Measurements from ENCODE around the gene C20orf202. TPM values are rescaled to one million over a fixed set of nuclear protein-coding genes. Genes with fewer than 3 reads are reported as not detected.

The C20orf202 gene
- total RNA-seq, 1 donor from 2014 or later, result not detected

DNA sequence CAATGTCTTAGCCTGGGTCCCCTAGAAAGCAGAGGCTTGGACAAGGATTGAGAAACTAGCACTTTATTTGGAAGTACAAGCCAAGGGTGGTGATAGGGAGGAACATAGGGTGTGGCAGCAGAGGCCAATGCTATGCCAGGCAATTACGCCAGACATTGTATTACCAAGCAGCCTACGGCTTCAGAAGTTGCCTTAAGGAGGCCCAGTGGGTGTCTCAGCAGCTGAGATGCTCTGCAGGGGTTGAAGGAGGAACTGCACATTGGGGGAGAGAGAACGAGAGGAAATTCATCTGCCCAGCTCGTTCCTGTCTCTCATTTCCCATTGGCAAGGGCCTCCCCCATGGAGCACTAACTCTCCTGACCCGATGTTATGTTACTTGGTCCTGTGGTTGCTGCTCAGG lies 859 bp downstream of the C20orf202 start:
- H3K4me1 Mint-ChIP-seq (ENCODE audit: low read depth), result peaks cover 10% of the 10 kb centered on the region
- no peak for DNase-seq (ENCODE audit: low spot score)
- no peak overlapping the region for H3K27ac Mint-ChIP-seq
- H3K9me3 Mint-ChIP-seq, result no peaks in the 10 kb centered on the region
- H3K36me3 Mint-ChIP-seq (ENCODE audit: low read depth), result no peaks in the 10 kb centered on the region
- H3K27me3 Mint-ChIP-seq (ENCODE audit: insufficient read depth), result peaks cover 8% of the 10 kb centered on the region
- no peak overlapping the region for H3K4me3 Mint-ChIP-seq
- intact Hi-C loops (cut with micrococcal nuclease), result no loop called here

DNA sequence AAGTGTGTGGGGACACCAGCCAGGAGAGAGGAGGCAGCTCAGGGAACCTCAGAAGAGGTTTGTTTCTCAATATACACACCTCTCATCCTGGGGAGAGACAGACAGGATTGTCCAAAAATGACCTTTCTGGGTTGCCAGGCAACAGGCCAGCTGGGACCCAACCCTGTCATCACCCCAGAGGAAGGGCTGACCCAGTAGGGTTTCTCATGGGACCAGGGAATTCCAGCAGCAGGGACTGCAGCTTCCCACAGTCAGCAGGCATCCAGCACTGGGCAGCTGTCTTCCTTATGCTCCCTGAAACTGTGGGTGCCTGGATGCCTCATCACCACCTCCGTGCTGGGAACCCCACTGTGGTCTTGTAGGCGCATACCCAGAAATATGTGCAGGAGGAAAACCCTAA lies 1.3 kb downstream of the C20orf202 start:
- no peaks in the 10 kb centered on the region for H3K36me3 Mint-ChIP-seq (ENCODE audit: low read depth)
- H3K4me1 Mint-ChIP-seq (ENCODE audit: low read depth), result peaks cover 10% of the 10 kb centered on the region
- H3K27me3 Mint-ChIP-seq (ENCODE audit: insufficient read depth), result peaks cover 9% of the 10 kb centered on the region
- no peak overlapping the region for H3K4me3 Mint-ChIP-seq
- no peak overlapping the region for H3K27ac Mint-ChIP-seq
- intact Hi-C loops (cut with micrococcal nuclease), result no loop called here
- H3K9me3 Mint-ChIP-seq, result no peaks in the 10 kb centered on the region
- no peak for DNase-seq (ENCODE audit: low spot score)

DNA sequence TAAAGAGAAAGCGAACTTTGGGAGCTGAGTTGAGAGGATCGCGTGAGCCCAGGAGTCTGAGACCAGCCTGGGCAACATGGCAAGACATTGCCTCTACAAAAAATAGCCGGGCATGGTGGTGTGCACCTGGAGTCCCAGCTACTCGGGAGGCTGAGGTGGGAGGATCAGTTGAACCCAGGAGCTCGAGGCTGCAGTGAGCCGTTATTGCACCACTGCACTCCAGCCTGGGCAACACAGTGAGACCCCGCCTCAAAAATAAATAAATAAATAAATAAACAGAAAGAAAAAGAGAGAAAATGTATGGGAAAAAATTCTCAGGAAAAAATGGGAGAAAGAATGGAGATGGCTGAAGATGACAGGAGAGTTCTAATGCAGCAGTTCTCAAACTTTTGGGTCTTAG lies 2.5 kb downstream of the C20orf202 start:
- Mint-ChIP-seq H3K27ac (no peak overlapping the region), H3K9me3 (no peaks in the 10 kb centered on the region), H3K36me3 (ENCODE audit: low read depth) (no peaks in the 10 kb centered on the region), H3K4me1 (ENCODE audit: low read depth) (no peaks in the 10 kb centered on the region), H3K27me3 (ENCODE audit: insufficient read depth) (peaks cover 14% of the 10 kb centered on the region), H3K4me3 (no peak overlapping the region)
- intact Hi-C loops (cut with micrococcal nuclease), result no loop called here
- no peak for DNase-seq (ENCODE audit: low spot score)

DNA sequence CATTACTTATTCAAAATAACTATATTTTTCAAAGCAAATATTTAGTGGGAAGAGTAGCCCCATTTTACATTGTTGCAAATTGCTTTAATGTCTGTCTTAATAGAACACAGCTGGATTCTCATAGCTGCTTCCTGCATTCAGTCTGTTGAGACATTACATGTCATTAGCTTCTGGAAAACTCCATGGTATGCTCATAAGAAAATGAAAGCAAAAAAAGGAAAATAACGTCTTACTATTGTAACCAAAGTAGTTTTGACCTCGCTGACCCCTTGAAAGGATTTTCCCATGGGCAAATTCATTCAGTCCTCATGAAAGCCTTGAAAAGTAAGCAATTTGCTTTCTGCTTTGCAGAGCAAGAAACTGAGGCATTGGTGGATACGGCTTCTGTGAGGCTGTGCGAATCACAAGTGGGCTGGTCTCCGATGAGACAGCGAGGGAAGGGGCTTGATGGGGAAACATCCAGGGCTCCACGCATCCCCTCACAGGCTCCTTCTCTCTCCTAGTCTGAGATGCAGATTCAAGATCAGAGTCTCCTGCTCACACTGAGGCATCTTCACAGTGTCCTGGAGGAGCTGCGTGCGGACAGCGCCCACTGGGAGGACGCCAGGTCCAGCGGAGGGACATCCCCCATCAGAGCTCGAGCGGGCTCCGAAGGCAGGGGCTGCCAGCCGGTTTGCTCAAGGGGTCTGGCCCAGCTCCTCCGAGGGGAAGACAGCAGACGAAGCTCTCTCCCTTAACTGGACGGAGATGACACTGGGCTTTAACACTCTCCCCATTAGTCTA lies 3.3 kb downstream of the C20orf202 start:
- Mint-ChIP-seq H3K27me3 (ENCODE audit: insufficient read depth) (peaks cover 14% of the 10 kb centered on the region), H3K36me3 (ENCODE audit: low read depth) (no peaks in the 10 kb centered on the region), H3K4me1 (ENCODE audit: low read depth) (no peaks in the 10 kb centered on the region), H3K4me3 (no peak overlapping the region), H3K27ac (no peak overlapping the region), H3K9me3 (no peaks in the 10 kb centered on the region)
- DNase-seq (ENCODE audit: low spot score), result no peak
- intact Hi-C loops (cut with micrococcal nuclease), result no loop called here

DNA sequence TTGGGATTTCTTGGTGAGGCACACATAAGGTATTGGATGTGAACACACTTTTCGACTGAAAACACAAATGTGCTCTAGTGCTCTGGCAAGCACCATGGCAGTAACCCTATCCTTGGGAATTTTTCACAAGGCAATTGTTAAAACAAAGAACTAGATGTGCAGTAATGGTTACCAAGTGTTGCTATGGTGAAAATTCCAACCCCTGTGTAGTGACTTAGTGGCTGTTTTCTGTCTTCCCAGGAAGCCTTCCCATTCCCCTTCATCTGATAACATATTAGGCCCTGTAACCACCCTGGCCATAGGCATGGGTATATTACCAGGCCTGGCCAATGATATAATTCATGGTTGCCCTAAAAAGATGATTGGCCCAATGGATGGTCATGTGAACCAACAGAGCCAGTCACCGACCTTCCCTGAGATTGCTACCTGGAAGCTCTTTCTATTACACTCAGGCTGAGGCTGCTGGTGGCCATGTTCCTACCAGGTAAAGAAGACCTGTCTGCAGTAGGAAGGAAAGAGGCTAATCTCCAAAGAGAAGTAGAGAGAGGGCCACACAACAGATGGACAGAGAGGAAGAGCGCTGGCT lies 4.1 kb downstream of the C20orf202 start:
- Mint-ChIP-seq H3K9me3 (no peaks in the 10 kb centered on the region), H3K27ac (no peak overlapping the region), H3K36me3 (ENCODE audit: low read depth) (no peaks in the 10 kb centered on the region), H3K4me3 (no peak overlapping the region), H3K4me1 (ENCODE audit: low read depth) (peaks cover under 1% of the 10 kb centered on the region), H3K27me3 (ENCODE audit: insufficient read depth) (peaks cover 14% of the 10 kb centered on the region)
- no peak for DNase-seq (ENCODE audit: low spot score)
- intact Hi-C loops (cut with micrococcal nuclease), result no loop called here

DNA sequence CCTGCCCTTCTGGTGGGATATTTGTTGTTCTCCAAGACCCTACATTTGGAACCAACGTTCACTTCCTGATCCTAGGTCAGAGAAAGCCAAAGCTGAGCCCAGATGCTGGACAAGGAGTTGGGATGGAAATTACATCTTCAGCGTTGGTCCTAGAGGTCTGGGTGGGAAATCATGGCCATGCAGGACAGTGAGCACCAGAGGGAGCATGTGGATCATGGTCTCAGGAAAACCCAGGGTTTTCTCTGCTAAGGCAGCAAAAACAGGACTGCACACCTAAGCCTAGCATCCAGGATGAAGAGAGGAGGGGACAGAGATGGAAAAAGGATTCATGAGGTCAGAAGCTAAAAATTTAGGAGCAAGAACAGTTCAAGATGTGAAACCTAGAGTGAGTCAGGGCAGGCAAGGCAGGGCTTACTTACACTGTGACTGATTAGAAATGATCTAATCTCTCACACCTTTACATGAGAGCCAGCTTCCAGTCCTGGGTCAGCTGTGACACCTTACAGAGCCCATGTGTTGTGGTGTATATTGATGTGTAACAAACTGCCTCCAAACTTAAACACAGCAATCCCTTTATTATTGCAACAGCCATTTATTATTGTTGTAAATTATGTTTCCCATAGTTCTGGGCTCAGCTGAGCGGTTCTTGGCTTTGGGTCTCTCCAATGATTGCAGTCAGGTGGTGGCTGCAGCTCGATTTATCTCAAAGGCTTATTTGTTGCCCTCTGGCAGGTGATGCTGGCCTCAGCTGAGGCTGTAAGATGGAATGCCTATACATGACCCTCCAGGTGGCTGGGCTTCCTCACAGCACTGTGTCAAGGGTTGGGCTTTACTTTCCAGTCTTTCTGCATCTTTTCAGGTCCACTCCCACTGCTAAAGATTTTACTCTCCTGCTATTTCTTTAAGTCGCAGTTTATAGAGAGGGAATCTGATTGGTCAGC lies 6.5 kb downstream of the C20orf202 start:
- no peaks in the 10 kb centered on the region for H3K9me3 Mint-ChIP-seq
- peaks cover 17% of the 10 kb centered on the region for H3K4me1 Mint-ChIP-seq (ENCODE audit: low read depth)
- no peak overlapping the region for H3K4me3 Mint-ChIP-seq
- no peak for DNase-seq (ENCODE audit: low spot score)
- H3K27ac Mint-ChIP-seq, result no peak overlapping the region
- H3K36me3 Mint-ChIP-seq (ENCODE audit: low read depth), result no peaks in the 10 kb centered on the region
- H3K27me3 Mint-ChIP-seq (ENCODE audit: insufficient read depth), result peaks cover 14% of the 10 kb centered on the region
- intact Hi-C loops (cut with micrococcal nuclease), result loop anchor here (5.0 kb wide), 1 partner anchor 252 kb away; no protein-coding TSS in a partner anchor

DNA sequence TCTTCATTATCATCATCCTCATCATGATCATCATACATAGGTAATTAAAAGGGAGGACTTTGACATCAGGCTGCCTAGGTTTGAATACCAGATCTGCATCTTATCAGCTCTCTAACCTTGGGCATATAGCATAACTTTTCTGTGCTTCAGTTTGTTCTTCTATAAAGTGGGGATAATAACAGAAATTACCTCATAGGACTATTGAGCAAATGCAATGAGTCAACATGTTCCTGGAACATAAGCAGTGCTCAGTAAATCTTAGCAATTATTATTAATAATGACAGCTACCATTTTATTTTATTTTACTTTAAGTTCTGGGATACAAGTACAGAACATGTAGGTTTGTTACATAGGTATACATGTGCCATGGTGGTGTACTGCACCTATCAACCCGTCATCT lies 7.2 kb downstream of the C20orf202 start:
- no peak overlapping the region for H3K4me3 Mint-ChIP-seq
- peaks cover 14% of the 10 kb centered on the region for H3K27me3 Mint-ChIP-seq (ENCODE audit: insufficient read depth)
- H3K9me3 Mint-ChIP-seq, result no peaks in the 10 kb centered on the region
- peaks cover 25% of the 10 kb centered on the region for H3K4me1 Mint-ChIP-seq (ENCODE audit: low read depth)
- no peak overlapping the region for H3K27ac Mint-ChIP-seq
- intact Hi-C loops (cut with micrococcal nuclease), result loop anchor here (5.0 kb wide), 1 partner anchor 253 kb away; no protein-coding TSS in a partner anchor
- DNase-seq (ENCODE audit: low spot score), result no peak
- no peaks in the 10 kb centered on the region for H3K36me3 Mint-ChIP-seq (ENCODE audit: low read depth)

DNA sequence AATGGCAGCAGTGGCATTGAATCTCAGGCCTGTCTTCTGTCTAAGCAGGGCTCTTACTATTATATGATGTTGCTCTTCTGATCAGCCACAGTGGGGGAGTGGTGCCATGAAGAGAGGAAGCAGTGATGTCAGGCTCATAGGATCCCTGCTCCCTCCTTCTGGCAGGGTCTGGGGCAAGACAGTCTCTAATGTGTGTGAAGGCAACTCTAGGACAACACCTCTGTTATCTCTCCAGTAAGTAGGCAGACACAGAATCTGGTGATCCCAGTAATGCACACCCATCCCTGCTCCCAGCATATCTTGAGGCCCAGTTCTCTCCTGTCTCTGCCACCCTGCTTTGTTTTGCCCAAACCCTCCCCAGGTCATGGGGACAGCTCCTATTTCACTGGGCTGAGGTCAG lies 8.8 kb downstream of the C20orf202 start:
- Mint-ChIP-seq H3K4me1 (ENCODE audit: low read depth) (peaks cover 38% of the 10 kb centered on the region), H3K36me3 (ENCODE audit: low read depth) (no peaks in the 10 kb centered on the region), H3K9me3 (no peaks in the 10 kb centered on the region), H3K27me3 (ENCODE audit: insufficient read depth) (peaks cover 14% of the 10 kb centered on the region), H3K27ac (no peak overlapping the region), H3K4me3 (no peak overlapping the region)
- intact Hi-C loops (cut with micrococcal nuclease), result loop anchor here (2.0 to 5.0 kb wide), 2 partner anchors 27 to 255 kb away; partner anchors contain the start of gene TMEM74B
- no peak for DNase-seq (ENCODE audit: low spot score)

DNA sequence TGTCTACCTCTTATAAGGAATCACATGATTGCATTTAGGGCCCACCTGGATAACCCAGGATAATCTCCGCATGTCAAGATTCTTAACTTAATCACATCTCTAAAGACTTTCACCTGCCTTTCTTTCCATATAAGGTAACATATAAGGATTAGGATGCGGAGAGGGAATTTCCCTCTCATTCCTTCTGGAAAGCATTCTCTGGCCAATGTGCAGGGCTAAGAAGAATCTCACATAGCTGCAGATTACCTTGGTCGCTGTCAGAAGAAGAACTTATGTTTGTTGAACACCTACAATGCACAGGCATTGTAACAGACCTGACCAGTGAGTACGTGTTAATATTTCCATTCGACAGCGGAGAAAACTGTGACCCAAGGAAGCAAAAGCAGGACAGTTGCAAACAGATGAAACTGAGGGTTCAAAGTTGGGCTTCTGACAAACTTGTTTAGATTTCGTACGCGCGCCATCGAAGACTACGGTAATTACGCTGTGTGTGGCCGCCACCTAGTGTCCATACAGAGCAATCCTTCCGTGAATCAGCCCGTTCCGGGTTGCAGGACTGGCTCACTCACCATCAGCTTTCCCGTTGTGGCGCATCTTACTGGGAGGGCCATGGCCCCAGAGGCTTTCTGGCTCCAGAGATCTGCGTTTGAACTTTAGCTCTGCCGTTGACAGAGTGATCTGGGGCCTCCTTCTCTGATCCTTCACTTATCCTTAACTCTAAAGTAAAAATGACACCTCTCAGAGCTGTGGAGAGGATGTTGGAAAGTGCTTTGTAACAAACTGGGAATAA lies 9.5 kb downstream of the C20orf202 start:
- peaks cover 38% of the 10 kb centered on the region for H3K4me1 Mint-ChIP-seq (ENCODE audit: low read depth)
- peak; percentile 59 for DNase-seq (ENCODE audit: low spot score)
- H3K27me3 Mint-ChIP-seq (ENCODE audit: insufficient read depth), result peaks cover 11% of the 10 kb centered on the region
- no peaks in the 10 kb centered on the region for H3K36me3 Mint-ChIP-seq (ENCODE audit: low read depth)
- intact Hi-C loops (cut with micrococcal nuclease), result loop anchor here (1.0 to 5.0 kb wide), 6 partner anchors 28 to 397 kb away; partner anchors contain the start of genes PSMF1 and TMEM74B
- no peaks in the 10 kb centered on the region for H3K9me3 Mint-ChIP-seq
- H3K4me3 Mint-ChIP-seq, result no peak overlapping the region
- no peak overlapping the region for H3K27ac Mint-ChIP-seq

DNA sequence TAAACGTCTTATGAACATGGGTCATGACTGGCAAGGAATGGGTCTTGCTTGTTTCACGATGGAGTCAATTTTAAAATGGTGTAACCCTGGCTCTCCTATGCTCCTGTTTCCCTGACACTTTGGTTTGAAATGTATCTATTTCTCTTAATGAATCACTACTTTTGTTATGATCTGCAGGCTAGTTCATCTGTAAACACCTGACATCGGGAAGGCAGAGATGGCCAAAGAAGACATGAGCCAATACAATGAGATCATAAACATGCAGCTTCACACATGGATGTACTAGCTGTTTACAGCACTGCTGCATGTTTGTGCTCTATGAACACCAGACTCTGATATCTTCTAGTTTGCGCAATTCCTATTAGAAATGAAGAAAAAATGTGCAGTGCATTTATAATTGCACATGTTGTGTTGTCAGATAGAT lies 11.6 kb downstream of the C20orf202 start:
- intact Hi-C loops (cut with micrococcal nuclease), result loop anchor here (1.0 to 5.0 kb wide), 5 partner anchors 10 to 396 kb away; partner anchors contain the start of gene FKBP1A
- peak overlapping the region; percentile 37 for H3K4me3 Mint-ChIP-seq
- no peak for DNase-seq (ENCODE audit: low spot score)
- no peaks in the 10 kb centered on the region for H3K9me3 Mint-ChIP-seq
- H3K4me1 Mint-ChIP-seq (ENCODE audit: low read depth), result peaks cover 38% of the 10 kb centered on the region
- peaks cover 18% of the 10 kb centered on the region for H3K27me3 Mint-ChIP-seq (ENCODE audit: insufficient read depth)
- no peak overlapping the region for H3K27ac Mint-ChIP-seq
- no peaks in the 10 kb centered on the region for H3K36me3 Mint-ChIP-seq (ENCODE audit: low read depth)

DNA sequence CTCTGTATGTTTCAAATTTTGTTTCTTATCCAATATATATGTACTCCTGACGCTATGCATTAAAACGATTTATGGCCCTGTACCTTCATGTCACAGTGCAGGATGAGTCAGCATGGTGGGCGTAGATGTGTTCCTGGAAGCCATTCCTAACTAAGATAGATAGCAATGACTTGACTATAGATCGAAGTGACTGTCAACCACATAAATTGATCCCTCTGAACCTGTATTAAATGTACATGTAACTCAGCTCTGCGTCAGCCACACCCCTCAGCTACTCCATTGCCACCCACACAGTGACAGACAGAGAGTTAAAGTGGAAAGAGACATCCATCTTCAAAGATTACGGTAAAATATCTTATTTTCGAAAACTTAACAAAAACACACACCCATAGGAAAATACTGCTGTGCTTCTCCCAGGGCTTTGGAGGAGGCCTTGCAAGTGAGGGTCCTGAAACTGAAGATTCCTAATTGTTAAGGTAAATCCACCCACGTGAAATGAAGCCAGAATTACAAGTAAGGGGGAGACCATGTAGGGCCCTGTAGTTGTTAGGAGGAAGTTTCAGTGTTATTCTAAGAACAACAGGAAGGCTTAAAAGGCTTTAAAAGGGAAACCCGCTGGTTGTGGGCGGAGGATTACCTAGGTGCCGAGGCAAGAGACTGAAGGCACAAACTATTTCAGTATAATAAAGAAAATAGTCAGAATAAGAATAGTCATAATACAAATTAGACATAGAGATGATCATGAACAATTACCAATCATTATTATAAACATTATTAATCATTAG lies 12.3 kb downstream of the C20orf202 start:
- Mint-ChIP-seq H3K4me1 (ENCODE audit: low read depth) (peaks cover 38% of the 10 kb centered on the region), H3K27me3 (ENCODE audit: insufficient read depth) (peaks cover 21% of the 10 kb centered on the region), H3K27ac (peak overlapping the region; percentile 89), H3K36me3 (ENCODE audit: low read depth) (no peaks in the 10 kb centered on the region), H3K9me3 (no peaks in the 10 kb centered on the region), H3K4me3 (peak overlapping the region; percentile 37)
- intact Hi-C loops (cut with micrococcal nuclease), result loop anchor here (1.0 kb wide), 4 partner anchors 10 to 396 kb away; partner anchors contain the start of gene FKBP1A
- no peak for DNase-seq (ENCODE audit: low spot score)

Data from activated T-helper 1 cell treated with anti-CD3 and anti-CD28 coated beads, Interleukin-12 subunit alpha, Interleukin-12 subunit beta, Interleukin-2, Interleukin-4 antibody, amounts not matched to agents 30 ng/mL and 10 ng/mL and 1 ng/mL, durations not matched to agents 14 hours and 24 hours and 36 hours (primary cell).